Measurements from ENCODE around the gene DMTF1.
A peak's percentile ranks its signal among the peaks of the same experiment; 100 is the strongest.
"Not testable (repeated sequence)": the region's sequence is repeated elsewhere in the genome, so short reads cannot be mapped to it uniquely, and the experiment has no call there.

The DMTF1 gene, protein sequence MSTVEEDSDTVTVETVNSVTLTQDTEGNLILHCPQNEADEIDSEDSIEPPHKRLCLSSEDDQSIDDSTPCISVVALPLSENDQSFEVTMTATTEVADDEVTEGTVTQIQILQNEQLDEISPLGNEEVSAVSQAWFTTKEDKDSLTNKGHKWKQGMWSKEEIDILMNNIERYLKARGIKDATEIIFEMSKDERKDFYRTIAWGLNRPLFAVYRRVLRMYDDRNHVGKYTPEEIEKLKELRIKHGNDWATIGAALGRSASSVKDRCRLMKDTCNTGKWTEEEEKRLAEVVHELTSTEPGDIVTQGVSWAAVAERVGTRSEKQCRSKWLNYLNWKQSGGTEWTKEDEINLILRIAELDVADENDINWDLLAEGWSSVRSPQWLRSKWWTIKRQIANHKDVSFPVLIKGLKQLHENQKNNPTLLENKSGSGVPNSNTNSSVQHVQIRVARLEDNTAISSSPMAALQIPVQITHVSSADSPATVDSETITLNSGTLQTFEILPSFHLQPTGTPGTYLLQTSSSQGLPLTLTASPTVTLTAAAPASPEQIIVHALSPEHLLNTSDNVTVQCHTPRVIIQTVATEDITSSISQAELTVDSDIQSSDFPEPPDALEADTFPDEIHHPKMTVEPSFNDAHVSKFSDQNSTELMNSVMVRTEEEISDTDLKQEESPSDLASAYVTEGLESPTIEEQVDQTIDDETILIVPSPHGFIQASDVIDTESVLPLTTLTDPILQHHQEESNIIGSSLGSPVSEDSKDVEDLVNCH

DNA sequence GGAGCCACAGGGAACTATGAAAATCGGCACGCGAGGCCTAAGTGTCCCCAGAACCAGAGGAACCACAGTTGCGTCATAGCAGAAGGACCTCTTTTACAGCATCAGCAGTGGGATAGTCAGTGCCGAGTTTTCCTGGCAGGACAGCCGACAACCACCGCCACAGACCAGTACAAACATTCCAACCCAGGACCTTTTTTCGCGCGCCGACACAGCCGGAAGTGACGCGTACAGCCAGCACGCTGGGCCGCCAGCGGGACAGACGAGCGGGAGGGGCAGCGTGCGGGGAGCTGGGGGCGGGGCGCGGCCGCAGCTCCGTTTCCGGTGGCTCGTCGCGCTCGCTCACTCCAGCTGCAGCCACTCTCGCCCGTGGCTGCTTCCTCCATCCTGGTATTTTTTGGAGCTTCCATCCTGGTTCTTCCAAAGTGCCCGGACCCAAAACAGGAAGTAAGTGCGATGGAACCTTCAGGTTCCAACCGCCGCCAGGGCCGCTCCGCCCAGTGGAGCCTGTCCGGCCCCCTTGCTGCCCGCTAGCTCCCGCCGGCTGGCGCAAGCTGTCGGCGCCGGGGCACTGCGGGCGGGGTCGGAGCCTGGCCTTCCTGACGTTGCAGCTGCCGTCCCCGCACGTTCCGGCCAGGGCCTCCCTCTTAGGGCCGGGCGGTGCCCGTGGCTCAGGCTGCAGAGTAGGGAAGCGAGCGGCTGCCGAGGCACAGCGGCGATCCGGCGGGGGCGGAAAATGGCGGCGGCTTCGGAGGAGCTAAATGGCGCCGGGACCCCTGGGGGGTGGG is at the start of gene DMTF1:
Gene DMTF1, plus strand, starts transcription at position 342 of the 785 bp plus-strand sequence. CDS start 12,489 bp downstream, outside the sequence.
- DNase-seq: peak; percentile 84 to 87

DNA sequence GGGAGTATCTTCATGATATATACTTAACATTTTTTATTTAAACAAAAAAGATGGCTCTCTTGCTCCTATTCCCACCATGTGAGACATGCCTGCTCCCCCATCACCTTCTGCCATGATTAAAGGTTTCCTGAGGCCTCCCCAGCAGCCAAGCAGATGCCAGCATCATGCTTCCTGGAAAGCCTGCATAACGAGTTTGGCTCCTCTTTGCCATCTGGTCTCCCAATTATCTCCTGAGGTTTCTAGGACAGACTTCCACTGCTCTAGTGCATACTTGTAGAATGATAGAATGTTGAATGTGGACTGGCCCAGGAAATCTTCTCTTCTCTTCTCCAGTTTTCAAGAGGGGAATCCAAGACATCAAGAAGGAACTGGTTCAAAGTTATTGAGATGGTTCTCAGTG is 46.9 kb upstream of the DMTF1 start:
- DNase-seq: no peak

DNA sequence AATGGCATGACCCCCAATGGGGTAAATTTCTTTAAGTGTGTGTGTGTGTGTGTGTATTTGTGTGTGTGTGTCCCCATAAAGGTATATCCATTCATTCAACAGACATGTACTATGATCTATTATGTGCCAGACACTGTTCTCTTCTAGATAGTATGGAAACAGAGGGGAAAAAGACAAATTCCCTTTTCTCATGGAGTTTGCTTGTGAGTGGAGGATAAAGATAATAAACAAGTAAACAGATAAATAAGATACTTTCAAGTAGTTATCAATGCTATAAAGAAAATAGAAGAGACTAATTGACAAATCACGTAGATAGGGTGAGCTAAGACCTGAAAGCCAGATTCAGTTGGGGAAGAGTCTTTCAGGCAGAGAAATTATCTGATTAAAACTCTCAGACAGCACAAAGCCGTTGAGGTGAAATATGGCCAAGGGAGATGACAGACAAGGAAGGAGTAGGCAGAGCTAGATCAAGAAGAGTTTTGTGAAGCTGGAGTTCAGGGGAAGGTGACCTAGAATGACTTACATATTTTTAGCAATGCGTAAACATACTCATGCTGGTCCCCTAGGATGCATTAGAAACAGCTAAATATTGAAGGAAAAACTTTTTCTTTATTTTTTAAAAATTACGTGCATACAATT is 45.2 kb upstream of the DMTF1 start:
- DNase-seq: no peak

DNA sequence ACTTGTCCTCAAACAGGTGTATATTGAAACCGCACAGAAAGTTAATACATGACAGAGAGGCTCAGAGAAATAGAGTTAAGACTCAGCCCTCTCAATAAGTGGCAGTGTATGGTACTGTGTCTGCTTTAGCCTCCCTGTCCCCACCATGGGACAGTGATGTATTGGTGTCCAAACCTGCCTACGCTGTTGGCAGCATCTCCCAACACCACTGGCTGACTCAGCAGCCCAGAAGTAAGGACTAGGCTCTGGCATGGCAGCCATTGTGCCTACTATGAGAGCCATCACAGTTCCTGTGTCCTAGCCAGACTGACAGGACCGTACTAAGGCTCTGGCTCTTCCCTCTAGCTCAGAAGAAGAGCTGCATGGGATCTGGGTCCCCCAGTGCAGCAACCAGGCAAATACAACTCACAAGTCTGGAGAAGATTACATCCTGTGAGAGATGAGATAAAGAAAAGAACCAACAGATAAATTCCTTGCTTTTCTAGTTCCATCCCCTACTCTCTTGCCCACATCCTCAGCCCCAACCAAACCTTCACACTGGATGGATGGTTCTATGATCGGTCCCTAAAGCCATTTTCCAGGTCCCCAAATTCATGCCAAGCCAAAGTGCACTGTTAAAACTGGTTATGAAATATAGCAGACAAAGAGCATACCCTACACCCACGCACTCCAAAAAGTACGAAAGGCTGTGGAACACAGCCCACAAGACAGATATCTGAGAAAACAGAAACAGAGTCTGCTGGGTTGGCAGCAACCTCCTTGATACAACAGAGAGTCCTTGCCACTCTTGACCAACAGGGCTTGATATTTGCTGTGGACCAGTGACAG is 44.1 kb upstream of the DMTF1 start:
- DNase-seq: no peak

DNA sequence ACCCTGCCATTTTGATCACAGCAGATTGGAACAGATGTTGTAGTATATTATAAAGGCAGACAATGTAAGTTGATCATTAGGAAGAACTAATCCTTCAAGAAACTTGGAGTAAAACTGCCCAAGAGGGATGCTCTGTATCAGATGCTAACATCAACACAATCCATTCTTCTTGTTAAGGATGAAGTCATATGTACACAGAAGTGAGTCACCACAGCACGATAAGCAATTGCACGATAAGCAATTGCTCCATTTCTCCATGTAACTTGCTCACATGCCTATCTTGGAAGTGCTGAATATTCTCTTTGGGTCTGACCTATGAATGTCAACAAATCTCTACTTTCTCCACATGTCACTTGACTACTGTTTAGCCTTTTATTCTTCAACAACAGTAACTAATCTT is 41.5 kb upstream of the DMTF1 start:
- no peak for DNase-seq

DNA sequence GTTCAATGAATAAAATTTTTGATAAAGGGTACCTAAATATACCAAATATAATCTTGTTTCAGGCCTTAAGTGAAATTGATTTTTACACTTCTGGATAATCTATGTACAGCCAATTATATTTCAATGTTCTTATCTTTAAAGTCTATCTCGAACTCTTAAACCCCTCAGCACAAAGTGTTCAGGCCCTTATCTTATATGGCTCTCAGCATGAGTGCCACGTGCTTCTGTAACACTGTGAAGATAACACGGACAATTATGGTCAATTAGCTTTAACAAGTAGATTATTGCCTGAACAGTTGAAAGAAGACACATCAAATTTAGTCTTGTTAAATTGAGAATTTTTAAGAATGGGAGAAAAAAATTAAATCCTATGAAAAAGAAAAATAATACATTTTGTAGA is 40.4 kb upstream of the DMTF1 start:
- no peak for DNase-seq

DNA sequence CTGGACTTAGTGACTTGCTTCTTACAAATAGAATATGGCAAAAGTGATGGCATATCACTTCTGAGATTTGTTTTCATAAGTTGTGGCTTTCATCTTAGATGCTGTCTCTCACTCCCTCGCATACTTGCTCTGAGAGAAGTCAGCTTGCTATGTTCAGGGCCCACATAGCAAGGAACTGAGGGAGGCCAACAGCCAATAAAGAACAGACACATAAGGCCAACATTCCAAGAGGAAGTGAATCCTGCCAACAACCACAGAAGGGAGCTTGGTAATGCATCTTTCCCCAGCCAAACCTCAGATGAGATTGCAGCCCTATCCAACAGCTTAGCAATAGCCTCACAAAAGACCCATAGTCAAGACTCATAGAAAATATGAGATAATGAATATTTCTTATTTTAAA is 39.2 kb upstream of the DMTF1 start:
- no peak for DNase-seq

DNA sequence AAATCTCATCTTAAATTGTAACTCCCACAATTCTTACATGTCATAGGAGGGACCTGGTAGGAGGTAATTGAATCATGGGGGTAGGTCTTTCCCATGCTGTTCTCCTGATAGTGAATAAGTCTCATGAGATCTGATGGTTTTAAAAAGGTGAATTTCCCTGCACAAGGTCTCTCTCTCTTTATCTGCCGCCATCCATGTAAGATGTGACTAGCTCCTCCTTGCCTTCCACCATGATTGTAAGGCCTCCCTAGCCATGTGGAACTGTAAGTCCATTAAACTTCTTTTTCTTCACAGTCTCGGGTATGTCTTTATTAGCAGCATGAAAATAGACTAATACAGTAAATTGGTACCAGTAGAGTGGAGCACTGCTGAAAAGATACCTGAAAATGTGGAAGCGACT is 38.3 kb upstream of the DMTF1 start:
- DNase-seq: not testable (repeated sequence)

DNA sequence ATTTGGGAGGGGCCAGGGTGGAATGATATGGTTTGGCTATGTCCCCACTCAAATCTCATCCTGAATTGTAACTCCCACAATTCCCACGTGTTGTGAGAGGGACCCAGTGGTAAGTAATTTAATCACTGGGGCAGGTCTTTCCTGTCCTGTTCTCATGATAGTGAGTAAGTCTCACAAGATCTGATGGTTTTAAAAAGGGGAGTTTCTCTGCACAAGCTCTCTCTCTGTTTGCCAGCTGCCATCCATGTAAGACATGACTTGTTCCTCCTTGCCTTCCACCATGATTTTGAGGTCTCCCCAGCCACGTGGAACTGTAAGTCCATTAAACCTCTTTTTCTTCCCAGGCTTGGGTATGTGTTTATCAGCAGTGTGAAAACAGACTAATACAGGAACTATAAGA is 36.5 kb upstream of the DMTF1 start:
- DNase-seq: not testable (repeated sequence)

DNA sequence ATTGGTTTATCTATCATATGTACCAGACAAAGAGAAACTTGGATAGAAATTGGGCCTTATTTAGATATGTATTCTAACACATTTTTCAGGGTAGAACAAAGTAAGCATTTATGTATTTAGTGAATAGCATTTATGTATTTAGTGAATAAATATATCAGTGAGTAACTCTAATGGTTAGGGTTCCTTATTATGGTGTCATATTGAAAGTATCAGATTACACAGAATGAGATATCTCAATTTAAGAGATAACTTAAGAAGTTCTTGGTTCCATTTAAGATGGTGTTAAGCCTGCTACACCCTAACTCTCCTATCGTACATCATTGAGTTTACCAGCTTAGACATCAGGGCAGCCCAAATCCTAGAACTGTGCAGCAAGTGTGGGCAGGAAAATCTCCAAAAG is 35.9 kb upstream of the DMTF1 start:
- no peak for DNase-seq

DNA sequence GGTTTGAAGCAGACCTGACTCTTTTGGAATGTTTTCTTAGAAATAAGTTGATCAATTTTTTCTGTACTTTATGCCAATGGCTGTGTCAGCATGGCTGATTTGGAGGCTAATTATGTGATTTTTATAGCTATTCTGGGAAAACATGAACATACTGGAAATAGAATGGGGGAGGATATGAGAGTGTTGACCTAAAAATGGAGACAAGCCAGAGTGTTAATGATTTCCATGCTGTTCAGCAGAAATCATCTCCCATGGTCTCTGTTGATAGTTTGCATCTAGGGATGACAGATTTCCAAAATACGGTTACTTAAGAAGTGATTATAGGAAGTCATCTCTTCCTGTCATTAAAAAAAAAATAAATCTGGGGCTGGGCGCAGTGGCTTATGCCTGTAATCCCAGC is 32.7 kb upstream of the DMTF1 start:
- no peak for DNase-seq

DNA sequence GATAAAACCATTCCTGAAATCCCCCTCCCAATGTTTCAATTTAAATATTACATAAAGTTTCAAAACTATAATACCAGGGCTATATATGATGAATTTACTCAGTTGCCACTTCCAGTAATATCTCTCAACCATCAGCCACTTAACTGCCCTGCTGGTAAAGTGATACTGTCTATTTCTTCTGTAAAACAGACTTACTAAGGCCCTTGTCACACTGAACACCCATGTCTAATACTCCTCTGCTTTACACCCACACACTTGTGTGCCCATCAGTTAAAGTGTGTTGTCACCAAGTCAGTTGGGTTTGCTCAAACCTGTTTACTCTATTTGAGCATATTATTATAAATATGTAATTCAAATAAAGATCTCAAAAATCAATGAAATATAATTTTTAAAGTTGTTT is 29.1 kb upstream of the DMTF1 start:
- DNase-seq: no peak

DNA sequence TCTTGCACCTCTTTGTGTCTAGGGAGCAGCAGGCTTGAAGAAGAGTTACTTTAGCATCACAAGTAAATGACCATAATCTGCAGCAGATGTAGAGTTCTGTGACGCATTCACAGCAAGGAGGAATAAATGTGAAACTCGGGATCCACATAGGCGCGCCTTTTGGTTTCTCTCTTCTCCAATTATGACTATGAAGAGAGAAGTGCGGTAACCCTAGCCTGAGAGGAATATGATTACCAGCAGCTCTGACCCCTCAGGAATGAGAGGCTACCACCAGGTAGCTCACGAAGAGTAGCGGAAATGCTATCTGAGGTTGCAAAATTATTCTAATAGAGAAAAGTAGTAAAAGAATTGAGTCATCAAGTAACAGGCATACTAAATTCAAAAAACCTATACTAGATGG is 25.2 kb upstream of the DMTF1 start:
- DNase-seq: no peak

DNA sequence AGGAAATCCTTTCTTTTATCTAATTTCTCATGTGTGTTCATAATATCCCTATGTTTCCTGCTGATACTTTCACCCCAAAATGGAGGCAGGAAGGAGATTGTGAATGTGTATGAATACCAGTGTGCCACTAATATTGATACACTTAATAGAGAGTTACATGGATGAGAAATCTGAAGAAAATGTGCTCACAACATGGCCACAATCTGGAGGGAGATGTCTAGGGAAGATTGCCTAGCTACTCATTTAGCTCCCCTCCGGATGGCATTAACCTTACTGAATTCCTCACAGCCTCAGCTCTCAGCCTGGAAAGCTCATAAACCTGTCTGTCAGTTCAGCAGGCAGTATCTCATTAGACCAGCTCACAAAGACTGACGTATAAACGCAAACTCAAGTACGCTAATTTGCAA is 23.4 kb upstream of the DMTF1 start:
- DNase-seq: no peak

DNA sequence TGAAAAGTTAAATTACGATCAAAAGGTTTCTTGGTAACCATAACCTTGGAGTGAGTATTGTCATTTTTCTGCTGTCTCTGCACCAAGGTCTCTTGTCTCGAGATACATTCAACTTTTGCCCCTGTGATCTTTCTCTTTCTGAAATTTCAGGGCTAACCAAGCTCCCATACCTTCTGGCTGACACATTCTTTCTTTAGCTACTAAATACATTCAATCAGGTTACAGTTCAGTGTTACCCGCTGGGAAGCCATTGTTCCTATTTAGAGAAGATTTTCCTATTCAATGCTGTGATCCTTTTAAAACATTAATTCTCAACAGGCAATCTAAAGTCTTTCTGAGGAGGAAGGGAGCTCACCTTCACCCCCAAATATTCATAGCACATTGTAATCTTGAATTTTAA is 22.9 kb upstream of the DMTF1 start:
- no peak for DNase-seq

DNA sequence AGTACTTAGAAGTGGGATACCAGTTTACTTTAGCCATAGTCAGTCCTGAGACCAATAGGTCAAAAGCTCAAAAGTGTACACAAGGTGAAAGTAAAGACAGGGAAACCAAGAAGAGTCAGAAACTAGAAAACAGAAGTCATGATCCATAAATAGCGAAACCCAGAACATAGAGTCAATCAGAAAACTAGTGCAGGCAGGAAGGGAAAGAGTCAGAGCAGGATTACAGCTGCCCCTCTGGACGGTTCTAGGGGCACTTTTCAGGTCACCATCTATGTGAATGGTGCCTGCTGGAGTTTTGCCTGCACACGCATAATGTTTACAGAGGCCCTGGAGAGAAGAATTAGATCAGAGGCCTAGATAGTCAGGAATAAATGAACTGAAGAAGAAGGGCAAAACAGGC is 22.4 kb upstream of the DMTF1 start:
- no peak for DNase-seq

DNA sequence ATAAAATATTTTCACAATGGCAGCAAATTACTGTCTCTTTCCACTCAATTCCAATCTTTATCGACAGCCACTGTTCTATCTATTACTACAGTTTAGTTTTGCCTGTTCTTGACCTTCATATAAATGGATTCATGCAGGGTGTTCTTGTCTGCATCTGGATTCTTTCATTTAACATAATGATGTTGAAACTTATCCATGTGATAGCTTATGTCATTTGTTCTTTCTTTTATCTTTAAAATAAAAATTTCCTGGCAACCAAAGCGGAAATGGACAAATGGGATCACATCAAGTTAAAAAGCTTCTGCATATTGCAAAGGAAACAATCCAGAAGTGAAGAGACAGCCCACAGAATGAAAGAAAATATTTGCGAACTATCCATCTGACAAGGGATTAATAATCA is 20.5 kb upstream of the DMTF1 start:
- no peak for DNase-seq

DNA sequence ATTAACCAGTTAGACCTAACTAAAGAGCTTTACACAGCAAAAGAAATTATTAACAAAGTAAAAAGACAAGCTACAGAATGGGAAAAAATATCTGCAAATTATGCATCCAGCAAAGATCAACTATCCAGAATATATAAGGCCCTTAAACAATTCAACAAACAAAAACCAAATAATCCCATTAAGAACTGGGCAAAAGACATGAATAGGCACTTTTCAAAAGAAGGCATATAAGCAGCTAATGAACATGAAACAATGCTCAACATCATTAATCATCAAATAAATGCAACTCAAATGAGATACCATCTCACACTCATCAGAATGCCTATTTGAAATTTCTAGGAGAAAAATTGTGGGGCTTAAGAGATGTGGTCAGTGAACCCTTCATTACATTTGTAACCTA is 15.0 kb upstream of the DMTF1 start:
- no peak for DNase-seq

DNA sequence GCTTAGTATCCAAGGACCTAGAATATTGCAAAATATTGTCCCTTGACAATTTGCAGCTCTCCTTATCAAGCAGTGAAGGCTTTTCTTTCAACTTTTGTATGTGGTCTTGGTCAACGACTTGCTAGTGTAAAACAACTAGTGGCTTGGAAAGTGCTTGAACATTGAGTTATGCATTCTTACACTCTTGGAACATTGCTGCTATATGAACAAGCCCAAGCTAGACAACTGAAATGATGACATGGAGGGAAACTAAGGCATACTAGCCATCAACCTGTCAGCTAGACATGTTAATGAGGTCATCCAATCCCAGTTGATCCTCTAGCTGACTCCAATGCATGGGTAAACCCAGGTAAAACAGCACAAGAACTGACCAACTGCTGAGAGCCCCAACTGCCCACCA is 12.7 kb upstream of the DMTF1 start:
- no peak for DNase-seq

DNA sequence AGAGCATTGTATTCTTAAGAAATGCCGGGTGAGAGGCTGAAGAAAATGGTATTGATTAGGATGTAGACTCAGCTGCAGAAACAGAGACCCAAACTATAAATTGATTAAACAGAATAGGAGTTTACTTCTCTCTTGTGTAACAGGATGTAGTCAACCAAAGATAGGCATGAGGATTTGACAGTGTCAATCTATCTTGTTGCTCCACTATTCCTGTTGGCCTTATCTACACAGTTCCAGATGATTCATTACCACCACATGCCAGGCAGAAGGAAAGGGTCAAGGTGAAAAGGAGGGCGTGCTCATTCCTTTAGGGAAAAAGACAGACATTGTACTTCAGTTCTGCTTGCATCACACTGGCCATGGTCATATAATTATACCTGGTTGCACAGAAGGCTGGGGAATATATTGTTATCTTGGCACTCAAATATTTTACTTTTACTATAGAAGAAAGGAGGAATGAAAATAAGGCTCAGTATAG is 11.9 kb upstream of the DMTF1 start:
- DNase-seq: no peak

DNA sequence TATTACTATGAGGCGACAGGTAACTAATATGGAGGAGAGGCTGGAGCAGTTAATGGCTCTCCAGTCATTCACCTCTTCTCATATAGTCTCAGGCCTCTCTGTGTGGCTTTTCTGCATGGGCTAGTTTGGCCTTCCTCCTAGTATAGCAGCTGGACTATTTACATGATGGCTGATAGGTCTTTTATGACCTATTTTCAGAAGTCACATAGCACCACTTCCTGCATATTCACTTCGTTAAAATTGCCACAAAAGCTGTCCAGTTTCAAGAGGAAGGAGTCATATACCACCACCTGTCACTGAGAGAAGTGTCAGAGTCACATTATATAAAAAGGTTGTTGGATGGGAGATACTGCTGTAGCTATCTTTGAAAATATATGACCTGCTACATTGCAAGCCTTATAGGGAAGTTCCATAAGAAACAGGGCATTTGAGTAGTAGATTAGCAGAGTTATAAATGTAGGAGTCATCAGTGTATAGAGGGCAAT is 8.0 kb upstream of the DMTF1 start:
- no peak for DNase-seq
